8988T (cell line): ENCODE data around the gene PTPRR.

ENCODE experiments used
- DNase-seq: peaks from one replicate; pipeline ENCODE4 v3.0.0; 2011

The PTPRR gene

GRCh38 chr12:70908978-70909377 is 11.6 kb downstream of the PTPRR start:
- no peak for DNase-seq

GRCh38 chr12:70907412-70907811 is 13.1 kb downstream of the PTPRR start:
- no peak for DNase-seq

- DNase-seq: no peak
Observed at GRCh38 chr12:70895956-70896355, 24.6 kb downstream of the PTPRR start.

- DNase-seq: no peak
Observed at GRCh38 chr12:70892593-70892992, 27.9 kb downstream of the PTPRR start.

- no peak for DNase-seq
Observed at GRCh38 chr12:70890895-70891832, 29.4 kb downstream of the PTPRR start.

- DNase-seq: no peak
Observed at GRCh38 chr12:70885956-70886355, 34.6 kb downstream of the PTPRR start.

- no peak for DNase-seq
Observed at GRCh38 chr12:70883855-70884254, 36.7 kb downstream of the PTPRR start.

- no peak for DNase-seq
Observed at GRCh38 chr12:70880744-70881143, 39.8 kb downstream of the PTPRR start.

GRCh38 chr12:70876952-70877351 is 43.6 kb downstream of the PTPRR start:
- DNase-seq: no peak

GRCh38 chr12:70875628-70876027 is 44.9 kb downstream of the PTPRR start:
- DNase-seq: no peak

- no peak for DNase-seq
Observed at GRCh38 chr12:70854881-70855568, 65.5 kb downstream of the PTPRR start.

- DNase-seq: no peak
Observed at GRCh38 chr12:70854138-70854537, 66.4 kb downstream of the PTPRR start.

GRCh38 chr12:70853326-70853725 is 67.2 kb downstream of the PTPRR start:
- no peak for DNase-seq

GRCh38 chr12:70852416-70853150 is 68.0 kb downstream of the PTPRR start:
- no peak for DNase-seq

- no peak for DNase-seq
Observed at GRCh38 chr12:70849265-70849960, 71.1 kb downstream of the PTPRR start.

- DNase-seq: no peak
Observed at GRCh38 chr12:70847871-70848270, 72.7 kb downstream of the PTPRR start.

- no peak for DNase-seq
Observed at GRCh38 chr12:70845268-70845667, 75.3 kb downstream of the PTPRR start.

GRCh38 chr12:70843363-70843762 is 77.2 kb downstream of the PTPRR start:
- DNase-seq: no peak

- DNase-seq: no peak
Observed at GRCh38 chr12:70842942-70843341, 77.6 kb downstream of the PTPRR start.

- no peak for DNase-seq
Observed at GRCh38 chr12:70842136-70842535, 78.4 kb downstream of the PTPRR start.

- DNase-seq: no peak
Observed at GRCh38 chr12:70840656-70841350, 79.7 kb downstream of the PTPRR start.

- no peak for DNase-seq
Observed at GRCh38 chr12:70839544-70839943, 81.0 kb downstream of the PTPRR start.
